BLaER1 treated with 17β-estradiol and CSF1 and Interleukin-3, amounts not matched to agents 10 nM and 100 nM (cell line): ENCODE measurements around the gene FKBP6.
"Not testable (repeated sequence)": the region's sequence is repeated elsewhere in the genome, so short reads cannot be mapped to it uniquely, and the experiment has no call there.

Experiments
- H3K27ac ChIP-seq, 11 experiments: shearing (Covaris generic); formaldehyde crosslinking; 2 replicates each; pipeline ENCODE4 v1.8.1; 2022
- H3K27me3 ChIP-seq, 11 experiments: shearing (Covaris generic); formaldehyde crosslinking; 2 replicates each; pipeline ENCODE4 v1.8.1; 2022
- H3K36me3 ChIP-seq, 11 experiments: shearing (Covaris generic); formaldehyde crosslinking; 2 replicates each; pipeline ENCODE4 v1.8.1; 2022
- H3K4me1 ChIP-seq, 10 experiments: shearing (Covaris generic); formaldehyde crosslinking; 2 replicates each; pipeline ENCODE4 v1.8.1; 2022
- H3K4me2 ChIP-seq, 11 experiments: shearing (Covaris generic); formaldehyde crosslinking; 2 replicates each; pipeline ENCODE4 v1.8.1; 2022
- H3K4me3 ChIP-seq, 10 experiments: shearing (Covaris generic); formaldehyde crosslinking; 2 replicates each; pipeline ENCODE4 v1.8.1; 2022
- H3K9ac ChIP-seq, 11 experiments: shearing (Covaris generic); formaldehyde crosslinking; 2 replicates each; pipeline ENCODE4 v1.8.1; 2022
- H3K9me3 ChIP-seq, 11 experiments: shearing (Covaris generic); formaldehyde crosslinking; replicated peaks in 1 of 11; 2 replicates each; pipeline ENCODE4 v1.8.1; 2022
- H4K20me1 ChIP-seq, 11 experiments: shearing (Covaris generic); formaldehyde crosslinking; 2 replicates each; pipeline ENCODE4 v1.8.1; 2022
- Cebpa-rat ChIP-seq, 11 experiments: shearing (Covaris generic); IDR thresholded peaks; 2 replicates each; pipeline ENCODE4 v1.8.1; 2022

FKBP6 gene

DNA sequence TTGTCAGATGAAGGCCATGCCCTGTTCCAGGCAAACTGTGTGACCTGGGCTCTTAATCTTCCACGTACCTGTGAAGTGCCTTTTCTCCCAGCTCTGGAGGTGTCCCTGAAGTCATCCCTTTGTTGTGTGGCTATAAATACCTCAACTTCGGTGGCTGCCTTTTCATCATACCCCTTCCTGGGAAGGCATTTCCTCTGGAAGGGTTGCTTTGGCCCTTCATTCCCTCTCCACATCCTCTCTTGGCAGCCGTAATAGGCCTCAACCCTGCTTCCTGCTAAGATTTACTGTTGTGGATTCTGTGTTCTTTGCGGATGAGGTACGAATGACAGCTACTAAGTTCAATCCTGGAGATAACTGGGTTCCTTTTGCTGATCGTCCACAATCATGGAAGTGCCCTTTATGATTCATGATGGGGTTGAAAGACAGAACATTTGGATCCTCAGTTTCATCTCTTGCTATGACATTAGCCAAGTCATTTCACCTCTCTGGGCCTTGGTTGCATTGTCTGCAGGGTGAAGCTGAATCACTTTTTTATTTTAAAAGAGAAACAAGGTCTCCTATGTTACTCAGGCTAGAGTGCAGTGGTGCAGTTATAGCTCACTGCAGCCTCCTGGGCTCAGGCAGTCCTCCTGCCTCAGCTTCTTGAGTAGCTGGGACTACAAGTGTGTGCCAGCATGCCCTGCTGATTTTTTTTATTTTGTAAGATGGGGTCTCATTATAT lies 23.6 kb downstream of the FKBP6 start:
- Histone ChIP-seq H3K4me3 (no peak overlapping the region), H3K27ac (no peak overlapping the region), H3K9ac (no peak overlapping the region), H3K4me2 (no peak overlapping the region), H3K27me3 (no peaks in the 10 kb centered on the region), H3K4me1 (peaks cover 3 to 14% (median 9%) of the 10 kb centered on the region in 10 experiments; a peak in 15 of 20 replicates), H3K36me3 (no peaks in the 10 kb centered on the region), H3K9me3 (peaks cover 0 to 16% (median 8%) of the 10 kb centered on the region in 11 experiments; a peak in 13 of 22 replicates), H4K20me1 (no peaks in the 10 kb centered on the region)
- TF ChIP-seq Cebpa-rat (IDR thresholded peaks at IDR 0.05): no peak

DNA sequence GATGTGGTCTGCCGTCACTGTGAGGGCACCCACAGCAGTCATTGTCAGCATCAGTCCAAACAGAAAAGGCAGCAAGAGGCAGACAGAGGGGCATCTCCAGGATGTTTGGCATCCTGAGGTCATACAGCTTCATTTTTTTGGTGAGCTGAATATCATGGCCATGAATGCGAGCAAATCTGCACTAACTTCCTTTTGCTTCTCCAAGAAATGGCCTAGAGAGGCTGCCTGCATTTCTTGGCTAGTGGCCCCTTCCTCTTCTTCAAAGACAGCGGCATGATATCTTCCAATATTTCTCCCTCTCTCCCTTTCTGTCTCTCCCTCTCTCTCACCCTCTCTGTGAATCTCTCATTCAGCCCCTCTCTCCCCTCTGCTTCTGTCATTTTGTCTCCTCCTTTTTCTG lies 24.8 kb downstream of the FKBP6 start:
- Histone ChIP-seq H3K27me3 (no peaks in the 10 kb centered on the region), H4K20me1 (no peaks in the 10 kb centered on the region), H3K27ac (no peak overlapping the region), H3K4me2 (no peak overlapping the region), H3K4me3 (no peak overlapping the region), H3K9me3 (peaks cover 0 to 16% (median 8%) of the 10 kb centered on the region in 11 experiments; a peak in 13 of 22 replicates), H3K9ac (no peak overlapping the region), H3K4me1 (peaks cover 7 to 14% (median 12%) of the 10 kb centered on the region in 10 experiments; a peak in 19 of 20 replicates), H3K36me3 (no peaks in the 10 kb centered on the region)
- TF ChIP-seq Cebpa-rat (IDR thresholded peaks at IDR 0.05): no peak

DNA sequence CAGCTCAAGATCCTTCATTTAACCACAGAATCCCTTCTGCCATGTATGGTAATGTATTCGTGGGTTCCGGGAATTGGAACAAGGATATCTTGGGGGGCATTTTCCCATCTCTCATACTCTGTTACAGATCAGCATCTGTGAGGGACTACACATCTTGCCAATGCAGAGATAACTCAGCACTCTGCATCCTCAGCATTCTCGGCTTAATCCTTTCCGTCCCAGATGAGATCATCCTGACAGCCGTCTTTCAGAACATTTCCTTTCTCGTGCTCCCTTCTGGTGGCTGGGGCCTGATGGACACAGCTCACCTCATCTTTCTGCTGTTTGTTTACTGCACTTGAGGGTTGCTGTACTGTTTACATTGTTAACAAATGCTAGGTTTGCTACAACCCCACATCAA lies 25.3 kb downstream of the FKBP6 start:
- no peaks in the 10 kb centered on the region for H4K20me1 ChIP-seq
- no peak overlapping the region for H3K9ac ChIP-seq
- no peaks in the 10 kb centered on the region for H3K27me3 ChIP-seq
- peaks cover 0 to 16% (median 8%) of the 10 kb centered on the region in 11 experiments; a peak in 13 of 22 replicates for H3K9me3 ChIP-seq
- H3K27ac ChIP-seq: no peak overlapping the region
- no peak for TF ChIP-seq Cebpa-rat (IDR thresholded peaks at IDR 0.05)
- peaks cover 11 to 19% (median 17%) of the 10 kb centered on the region in 10 experiments; a peak in 19 of 20 replicates for H3K4me1 ChIP-seq
- H3K36me3 ChIP-seq: no peaks in the 10 kb centered on the region
- no peak overlapping the region for H3K4me3 ChIP-seq
- no peak overlapping the region for H3K4me2 ChIP-seq

DNA sequence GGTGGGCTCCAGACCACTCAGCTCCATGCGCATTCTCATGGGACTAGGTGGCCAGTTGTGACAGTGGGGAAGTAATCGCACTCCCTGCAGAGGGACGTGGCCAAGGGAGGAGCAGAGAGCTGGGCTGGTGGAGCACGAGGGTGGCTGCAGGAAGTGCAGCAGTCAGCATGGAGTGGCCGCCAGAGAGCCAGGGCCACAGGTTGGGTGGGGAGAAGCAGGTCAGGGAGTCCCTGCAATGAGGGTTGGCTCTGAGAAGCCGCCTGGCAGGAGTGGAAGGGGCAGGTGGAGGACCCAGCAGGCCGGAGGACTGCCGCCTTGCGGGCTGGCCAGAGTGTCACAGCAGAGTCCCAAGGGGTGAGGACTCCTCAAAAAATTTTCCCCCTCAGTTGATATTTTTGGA lies 26.2 kb downstream of the FKBP6 start:
- H3K4me2 ChIP-seq: no peak overlapping the region
- no peak for TF ChIP-seq Cebpa-rat (IDR thresholded peaks at IDR 0.05)
- peaks cover 0 to 16% (median 8%) of the 10 kb centered on the region in 11 experiments; a peak in 13 of 22 replicates for H3K9me3 ChIP-seq
- H3K4me1 ChIP-seq: peaks cover 16 to 25% (median 21%) of the 10 kb centered on the region in 10 experiments
- H3K9ac ChIP-seq: no peak overlapping the region
- no peak overlapping the region for H3K27ac ChIP-seq
- no peaks in the 10 kb centered on the region for H3K27me3 ChIP-seq
- H3K36me3 ChIP-seq: no peaks in the 10 kb centered on the region
- H4K20me1 ChIP-seq: no peaks in the 10 kb centered on the region
- H3K4me3 ChIP-seq: no peak overlapping the region

DNA sequence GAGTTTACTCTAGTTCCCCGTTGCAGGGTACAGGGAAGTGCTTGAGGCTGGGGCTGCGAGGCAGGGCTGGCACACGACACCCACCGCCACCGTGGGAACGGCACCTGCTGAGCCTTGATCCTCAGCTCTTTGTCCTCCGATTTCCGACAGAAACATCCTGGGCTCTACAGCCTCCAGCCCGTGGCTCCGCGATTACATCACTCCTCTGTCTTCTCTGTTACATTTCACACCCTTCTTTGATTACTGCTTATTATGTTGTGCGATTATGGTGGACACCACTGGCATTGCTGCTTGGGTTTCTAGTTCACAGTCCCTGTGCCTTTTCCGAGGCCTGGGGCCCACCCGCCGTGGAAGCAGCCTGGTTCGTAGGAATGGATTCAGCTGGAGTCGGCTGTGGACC lies 26.9 kb downstream of the FKBP6 start:
- Histone ChIP-seq H3K4me3 (no peak overlapping the region), H3K36me3 (no peaks in the 10 kb centered on the region), H3K27ac (no peak overlapping the region), H3K27me3 (no peaks in the 10 kb centered on the region), H3K4me1 (peaks cover 16 to 25% (median 20%) of the 10 kb centered on the region in 10 experiments), H3K4me2 (no peak overlapping the region), H3K9me3 (peaks cover 0 to 16% (median 9%) of the 10 kb centered on the region in 11 experiments; a peak in 14 of 22 replicates), H3K9ac (no peak overlapping the region), H4K20me1 (no peaks in the 10 kb centered on the region)
- 0 out of 22 replicates have a peak, but pooled peaks of 1 of the 11 experiments have one; percentile 26 for TF ChIP-seq Cebpa-rat (IDR thresholded peaks at IDR 0.05)

DNA sequence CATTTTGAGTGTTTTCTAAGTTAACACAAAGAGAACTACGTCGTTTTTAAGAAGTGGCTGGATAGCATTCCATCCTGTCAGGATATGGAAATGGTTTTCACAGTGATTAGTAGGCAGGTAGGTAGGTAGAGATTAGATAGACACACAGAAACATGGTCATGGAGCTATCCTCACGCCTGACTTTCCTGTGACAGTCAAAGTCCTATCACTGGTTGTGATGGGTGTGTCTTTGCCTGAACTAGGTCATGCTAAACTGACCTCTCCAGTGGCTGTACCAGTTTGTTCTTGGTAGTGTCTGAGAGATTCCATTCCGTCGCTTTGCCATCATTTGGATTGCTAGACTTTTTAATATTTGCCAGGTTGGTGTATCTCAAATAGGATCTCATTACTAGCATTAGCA lies 28.2 kb downstream of the FKBP6 start:
- H3K9ac ChIP-seq: no peak overlapping the region
- H3K4me1 ChIP-seq: peaks cover 8 to 25% (median 12%) of the 10 kb centered on the region in 10 experiments; a peak in 16 of 20 replicates
- H3K27me3 ChIP-seq: no peaks in the 10 kb centered on the region
- no peak for TF ChIP-seq Cebpa-rat (IDR thresholded peaks at IDR 0.05)
- H3K27ac ChIP-seq: no peak overlapping the region
- no peak overlapping the region for H3K4me3 ChIP-seq
- no peak overlapping the region for H3K4me2 ChIP-seq
- H4K20me1 ChIP-seq: no peaks in the 10 kb centered on the region
- H3K9me3 ChIP-seq: peaks cover 0 to 16% (median 11%) of the 10 kb centered on the region in 11 experiments; a peak in 14 of 22 replicates
- no peaks in the 10 kb centered on the region for H3K36me3 ChIP-seq

DNA sequence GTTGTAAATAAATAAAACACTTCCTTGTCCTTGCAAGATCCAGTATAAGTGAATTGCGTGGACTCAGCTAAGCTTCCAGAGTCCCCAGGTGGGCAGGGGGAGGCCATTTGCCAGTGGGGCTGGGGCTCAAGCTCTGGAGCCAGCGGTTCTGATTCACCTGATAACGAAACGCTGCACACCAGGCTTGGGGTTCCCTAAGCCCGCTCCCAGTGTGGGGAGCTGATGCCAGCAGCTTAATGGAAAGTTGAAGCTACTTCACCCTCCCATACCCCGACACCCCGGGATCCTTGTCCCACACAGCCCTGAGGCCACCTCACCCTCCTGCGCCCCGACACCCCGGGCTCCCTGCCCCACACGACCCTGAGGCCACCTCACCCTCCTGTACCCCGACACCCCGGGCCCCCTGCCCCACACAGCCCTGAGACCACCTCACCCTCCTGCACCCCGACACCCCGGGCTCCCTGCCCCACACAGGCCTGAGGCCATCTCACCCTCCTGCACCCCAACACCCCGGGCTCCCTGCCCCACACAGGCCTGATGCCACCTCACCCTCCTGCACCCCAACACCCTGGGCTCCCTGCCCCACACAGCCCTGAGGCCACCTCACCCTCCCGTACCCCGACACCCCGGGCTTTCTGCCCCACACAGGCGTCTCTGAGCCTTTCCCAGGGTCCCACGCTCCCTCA lies 30.8 kb downstream of the FKBP6 start:
- Histone ChIP-seq H3K4me1 (peaks cover 8 to 30% (median 12%) of the 10 kb centered on the region in 10 experiments; a peak in 16 of 20 replicates), H3K9me3 (peaks cover 0 to 6% (median 0%) of the 10 kb centered on the region in 11 experiments; a peak in 4 of 22 replicates), H3K4me3 (0 out of 20 replicates have a peak overlapping the region, but pooled peaks of 2 of the 10 experiments have one; percentile 1 to 35), H3K4me2 (peak overlapping the region; percentile 41 to 73 (median 59); a peak in 21 of 22 replicates), H3K27me3 (no peaks in the 10 kb centered on the region), H3K27ac (peak overlapping the region in 5 of 11 experiments; percentile 35 to 71 (median 56); a peak in 8 of 22 replicates), H4K20me1 (no peaks in the 10 kb centered on the region), H3K36me3 (no peaks in the 10 kb centered on the region), H3K9ac (peak overlapping the region in 5 of 11 experiments; percentile 35 to 54 (median 49); a peak in 5 of 22 replicates)
- no peak for TF ChIP-seq Cebpa-rat (IDR thresholded peaks at IDR 0.05)

DNA sequence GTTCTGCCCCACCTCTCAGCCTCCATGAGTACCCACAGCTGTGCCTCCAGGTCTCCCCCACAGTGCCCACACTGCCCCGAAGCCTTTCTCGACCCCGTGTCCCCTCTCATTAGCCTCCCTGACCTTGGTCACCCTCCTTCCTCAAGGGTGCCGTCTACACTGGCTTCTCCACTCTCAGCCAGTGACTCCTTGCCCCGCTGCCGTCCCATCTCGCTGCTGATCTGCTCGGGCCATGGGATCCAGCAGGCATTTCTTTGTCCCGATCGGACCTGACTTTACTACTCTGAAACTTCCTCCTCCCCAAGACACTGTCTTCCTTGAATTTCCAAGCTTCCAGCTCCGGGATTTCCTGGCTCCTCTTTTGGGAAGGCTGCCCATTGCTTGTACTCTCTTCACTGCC lies 31.3 kb downstream of the FKBP6 start:
- H3K36me3 ChIP-seq: no peaks in the 10 kb centered on the region
- H4K20me1 ChIP-seq: no peaks in the 10 kb centered on the region
- H3K27me3 ChIP-seq: no peaks in the 10 kb centered on the region
- no peak overlapping the region for H3K9ac ChIP-seq
- TF ChIP-seq Cebpa-rat (IDR thresholded peaks at IDR 0.05): no peak
- H3K9me3 ChIP-seq: peaks cover 0 to 6% (median 0%) of the 10 kb centered on the region in 11 experiments; a peak in 3 of 22 replicates
- peaks cover 8 to 28% (median 15%) of the 10 kb centered on the region in 10 experiments; a peak in 17 of 20 replicates for H3K4me1 ChIP-seq
- no peak overlapping the region for H3K4me2 ChIP-seq
- H3K4me3 ChIP-seq: no peak overlapping the region
- no peak overlapping the region for H3K27ac ChIP-seq

DNA sequence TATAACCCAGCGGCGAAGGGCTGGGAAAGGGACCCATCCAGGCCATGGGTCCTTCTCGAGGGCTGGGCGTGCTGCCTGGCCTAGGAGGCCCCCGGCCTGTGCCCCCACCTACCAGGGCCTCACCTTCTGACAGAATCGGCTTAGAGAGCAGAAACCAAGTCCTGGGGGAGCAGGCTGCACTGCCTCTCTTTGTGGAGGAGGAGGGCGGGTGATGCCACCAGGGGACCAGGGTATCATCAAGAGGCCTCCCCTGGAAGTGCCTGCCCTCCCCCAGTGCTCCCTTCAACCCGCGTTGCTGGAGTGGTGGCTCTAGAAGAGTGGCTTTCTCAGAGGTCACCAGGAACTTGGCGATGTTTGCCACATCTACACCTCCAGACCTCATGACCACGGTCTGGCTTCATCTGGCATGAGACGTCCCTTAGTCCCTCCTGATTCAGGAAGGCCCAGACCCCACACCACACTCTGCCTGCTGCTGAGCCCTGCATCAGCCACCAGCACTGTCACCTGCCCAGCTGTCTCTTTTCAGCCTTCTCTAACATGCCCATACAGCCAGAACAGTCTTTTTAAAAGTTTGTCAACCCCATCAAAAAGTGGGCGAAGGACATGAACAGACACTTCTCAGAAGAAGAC lies 31.9 kb downstream of the FKBP6 start:
- no peak overlapping the region for H3K4me2 ChIP-seq
- H3K9me3 ChIP-seq: peaks cover 0 to 6% (median 0%) of the 10 kb centered on the region in 11 experiments; a peak in 3 of 22 replicates
- no peak for TF ChIP-seq Cebpa-rat (IDR thresholded peaks at IDR 0.05)
- peaks cover 8 to 23% (median 15%) of the 10 kb centered on the region in 10 experiments; a peak in 17 of 20 replicates for H3K4me1 ChIP-seq
- no peak overlapping the region for H3K9ac ChIP-seq
- no peak overlapping the region for H3K27ac ChIP-seq
- no peak overlapping the region for H3K4me3 ChIP-seq
- H4K20me1 ChIP-seq: no peaks in the 10 kb centered on the region
- no peaks in the 10 kb centered on the region for H3K27me3 ChIP-seq
- no peaks in the 10 kb centered on the region for H3K36me3 ChIP-seq

DNA sequence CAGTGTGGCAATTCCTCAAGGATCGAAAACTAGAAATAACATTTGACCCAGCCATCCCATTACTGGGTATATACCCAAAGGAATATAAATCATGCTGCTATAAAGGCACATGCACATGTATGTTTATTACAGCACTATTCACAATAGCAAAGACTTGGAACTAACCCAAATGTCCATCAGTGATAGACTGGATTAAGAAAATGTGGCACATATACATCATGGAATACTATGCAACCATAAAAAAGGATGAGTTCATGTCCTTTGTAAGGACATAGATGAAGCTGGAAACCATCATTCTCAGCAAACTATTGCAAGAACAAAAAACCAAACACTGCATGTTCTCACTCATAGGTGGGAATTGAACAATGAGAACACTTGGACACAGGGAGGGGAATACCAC lies 32.6 kb downstream of the FKBP6 start:
- not testable (repeated sequence) for H3K9ac ChIP-seq, H3K9me3 ChIP-seq, H4K20me1 ChIP-seq, H3K27ac ChIP-seq, H3K4me2 ChIP-seq, H3K4me3 ChIP-seq, H3K27me3 ChIP-seq, H3K36me3 ChIP-seq
- H3K4me1 ChIP-seq: peaks cover 8 to 23% (median 15%) of the 10 kb centered on the region in 10 experiments; a peak in 17 of 20 replicates
